ENCODE data around the gene BIN2. TPM values are rescaled to one million over a fixed set of nuclear protein-coding genes. Genes with fewer than 3 reads are reported as not detected.
A peak's percentile ranks its signal among the peaks of the same experiment; 100 is the strongest.

BIN2 gene
- total RNA-seq, 1 experiment from 2014 or later = not detected

- H3K36me3 Mint-ChIP-seq (ENCODE audit: insufficient read depth in 1 of 3, low read depth in 3 of 3) = peaks cover 31 to 54% (median 37%) of the 10 kb centered on the region in 3 experiments
- H3K4me1 Mint-ChIP-seq = peaks cover 31 to 32% of the 10 kb centered on the region in 2 experiments
Observed at GRCh38 chr12:51242876-51243275, 81.1 kb downstream of the BIN2 start.

More at GRCh38 chr12:51242876-51243275, 81.1 kb downstream of the BIN2 start:
- H2BK5ac ChIP-seq (ENCODE audit: insufficient read length, low read length) = no peak overlapping the region
- DNase-seq = no peak
- no peak overlapping the region for H3K27ac ChIP-seq (ENCODE audit: insufficient read length, low read depth, low read length)
- H3K9me3 ChIP-seq (ENCODE audit: control insufficient read depth, low read depth, low read length) = no peaks in the 10 kb centered on the region
- peaks cover 4% of the 10 kb centered on the region for H3K23me2 ChIP-seq (ENCODE audit: insufficient read length, low read depth, low read length, poor library complexity, severe bottlenecking)
- H3K4me3 Mint-ChIP-seq = no peak overlapping the region
- no peak overlapping the region for H4K91ac ChIP-seq (ENCODE audit: insufficient read length, low read depth, low read length)
- H3K18ac ChIP-seq (ENCODE audit: insufficient read length, low read depth, low read length) = no peak overlapping the region
- WGBS (ENCODE audit: extremely low coverage, insufficient read length, low lambda C conversion rate) = no CpG with 5 or more reads among the region's 7 CpGs
- H3K4me2 ChIP-seq (ENCODE audit: insufficient read depth, insufficient read length, low read length) = no peak overlapping the region
- H4K5ac ChIP-seq (ENCODE audit: insufficient read length, low read depth, low read length) = no peak overlapping the region
- no peak overlapping the region for H2BK120ac ChIP-seq (ENCODE audit: low read depth, low read length, poor library complexity, severe bottlenecking)
- no peaks in the 10 kb centered on the region for H3K79me1 ChIP-seq (ENCODE audit: insufficient read depth, low read depth, low read length, poor library complexity, severe bottlenecking)
- TF ChIP-seq CTCF (conservative IDR thresholded peaks at IDR 0.05) = no peak
- H2BK20ac ChIP-seq (ENCODE audit: low read depth, low read length, poor library complexity, severe bottlenecking) = no peak overlapping the region
- H3K27ac Mint-ChIP-seq = 0 out of 7 replicates have a peak overlapping the region, but pooled peaks of 1 of the 3 experiments have one; percentile 37
- no peak overlapping the region for H3K4ac ChIP-seq (ENCODE audit: low read depth, low read length)
- no peaks in the 10 kb centered on the region for H3K27me3 ChIP-seq (ENCODE audit: insufficient read depth, low read length)
- no peak overlapping the region for H3K23ac ChIP-seq (ENCODE audit: insufficient read length, low read depth, low read length)
- H2AK5ac ChIP-seq (ENCODE audit: insufficient read length, low read length) = no peak overlapping the region
- H4K20me1 ChIP-seq (ENCODE audit: control insufficient read depth, insufficient read depth, insufficient read length) = no peaks in the 10 kb centered on the region
- peaks cover 2% of the 10 kb centered on the region; the same call in 1 of the 2 replicates for H3K79me2 ChIP-seq (ENCODE audit: insufficient read depth, low read length)
- H3K4me1 ChIP-seq (ENCODE audit: insufficient read depth, low read length) = peaks cover 10% of the 10 kb centered on the region; the same call in 1 of the 2 replicates
- H2BK15ac ChIP-seq (ENCODE audit: low read depth, low read length) = no peak overlapping the region
- H2BK12ac ChIP-seq (ENCODE audit: insufficient read length, low read depth, low read length) = no peak overlapping the region
- H3K9ac ChIP-seq (ENCODE audit: extremely low read depth, insufficient read length, low read length) = no peak overlapping the region
- no peak overlapping the region for H4K8ac ChIP-seq (replicated peaks; ENCODE audit: insufficient read length, low read depth, low read length)
- no peaks in the 10 kb centered on the region for H3K27me3 Mint-ChIP-seq (ENCODE audit: low read depth)
- no peak overlapping the region for H3K14ac ChIP-seq (ENCODE audit: insufficient read depth, low read length)
- H3T11ph ChIP-seq (ENCODE audit: low read length) = no peak overlapping the region
- no peaks in the 10 kb centered on the region for H3K9me3 Mint-ChIP-seq
- no peak overlapping the region for H2AFZ ChIP-seq (ENCODE audit: low read length)
- no peak overlapping the region for H3K56ac ChIP-seq (ENCODE audit: insufficient read length, low read depth, low read length)
